Endothelial cell (in vitro differentiated cells): Measurements from ENCODE around the gene ZNRF3. TPM values are rescaled to one million over a fixed set of nuclear protein-coding genes. Genes with fewer than 3 reads are reported as not detected.
"Not testable (repeated sequence)": the region's sequence is repeated elsewhere in the genome, so short reads cannot be mapped to it uniquely, and the experiment has no call there.

Experiments used
- DNase-seq: peaks from one replicate; pipeline ENCODE4 v3.0.0; 2021; ENCODE audit warnings: low spot score
- H3K27ac Mint-ChIP-seq: one replicate; pipeline ENCODE4 v1.8.0; 2021; ENCODE audit warnings: mixed read lengths, inconsistent platforms; ENCODE audit not compliant: unreplicated experiment
- H3K27me3 Mint-ChIP-seq: one replicate; pipeline ENCODE4 v1.8.0; 2021; ENCODE audit warnings: mild to moderate bottlenecking, moderate library complexity, mixed read lengths, inconsistent platforms; ENCODE audit not compliant: unreplicated experiment
- H3K36me3 Mint-ChIP-seq: one replicate; pipeline ENCODE4 v1.8.0; 2021; ENCODE audit warnings: mild to moderate bottlenecking, low read depth, mixed read lengths, inconsistent platforms; ENCODE audit not compliant: unreplicated experiment
- H3K4me1 Mint-ChIP-seq: one replicate; pipeline ENCODE4 v1.8.0; 2021; ENCODE audit warnings: mild to moderate bottlenecking, mixed read lengths, inconsistent platforms; ENCODE audit not compliant: unreplicated experiment
- H3K4me3 Mint-ChIP-seq: one replicate; pipeline ENCODE4 v1.8.0; 2021; ENCODE audit warnings: mild to moderate bottlenecking, mixed read lengths, inconsistent platforms; ENCODE audit not compliant: unreplicated experiment
- H3K9me3 Mint-ChIP-seq: one replicate; pipeline ENCODE4 v1.8.0; 2021; ENCODE audit warnings: mixed read lengths, inconsistent platforms; ENCODE audit not compliant: unreplicated experiment
- CTCF ChIP-seq: fragments of 200-600 bp; sonication (generic); IDR thresholded peaks from one replicate; pipeline ENCODE4 v1.5.0; 2021; ENCODE audit warnings: antibody characterized with exemption; ENCODE audit not compliant: unreplicated experiment
- total RNA-seq: library from RNA; stranded (reverse); fragmentation: NEBNext Ultra II Directional; extraction: Animal tissue kit (Norgen Biotek cat#: 25700); gene quantifications from one replicate; pipeline ENCODE4 v1.2.1, GENCODE V29; 2021; ENCODE audit not compliant: unreplicated experiment

The ZNRF3 gene
- total RNA-seq, 1 donor from 2014 or later, result 3.3 TPM

GRCh38 chr22:29003552-29003951 is 120.2 kb downstream of the ZNRF3 start:
- no peaks in the 10 kb centered on the region for H3K27me3 Mint-ChIP-seq
- H3K4me3 Mint-ChIP-seq, result no peak overlapping the region
- peaks cover 17% of the 10 kb centered on the region for H3K4me1 Mint-ChIP-seq
- no peak overlapping the region for H3K27ac Mint-ChIP-seq
- H3K9me3 Mint-ChIP-seq, result no peaks in the 10 kb centered on the region
- no peaks in the 10 kb centered on the region for H3K36me3 Mint-ChIP-seq
- no peak for TF ChIP-seq CTCF
- no peak for DNase-seq

DNA sequence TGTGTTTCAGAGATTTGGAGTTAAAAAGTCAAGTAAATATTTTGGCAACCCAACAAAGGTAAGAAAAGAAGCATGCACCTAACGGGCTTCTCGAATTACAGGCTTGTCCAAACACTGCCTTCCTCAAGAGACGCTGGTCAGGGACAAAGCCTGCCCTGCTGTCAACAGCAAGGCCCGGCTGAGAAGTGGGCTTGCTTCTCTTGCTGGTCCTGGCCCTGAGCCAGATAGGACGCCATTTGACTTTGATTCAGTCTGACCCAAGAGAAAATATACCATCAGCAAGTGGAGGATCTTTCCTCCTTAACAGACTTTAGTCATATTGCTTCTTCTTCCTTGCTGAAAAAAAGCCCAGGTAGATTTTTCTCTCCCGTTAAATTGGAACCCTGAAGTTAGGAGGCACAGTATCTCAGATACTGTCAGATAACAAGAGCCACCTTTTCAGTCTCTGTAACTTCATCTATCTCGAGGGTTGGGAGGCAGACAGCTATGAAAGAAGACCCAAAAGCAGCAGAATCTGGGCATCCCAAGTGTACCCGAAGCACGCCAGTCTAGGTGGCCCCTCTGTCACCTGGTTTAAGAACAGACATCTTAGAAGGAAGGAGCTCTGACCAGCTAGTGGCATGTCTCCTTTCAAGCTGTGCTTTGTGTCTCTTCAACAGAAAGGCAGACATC is 120.7 kb downstream of the ZNRF3 start:
- Mint-ChIP-seq H3K4me1 (peaks cover 18% of the 10 kb centered on the region), H3K9me3 (no peaks in the 10 kb centered on the region), H3K27me3 (no peaks in the 10 kb centered on the region), H3K36me3 (no peaks in the 10 kb centered on the region), H3K27ac (no peak overlapping the region), H3K4me3 (no peak overlapping the region)
- DNase-seq, result peak; percentile 20
- no peak for TF ChIP-seq CTCF

GRCh38 chr22:29004647-29005371 is 121.4 kb downstream of the ZNRF3 start:
- H3K4me1 Mint-ChIP-seq, result peaks cover 22% of the 10 kb centered on the region
- no peaks in the 10 kb centered on the region for H3K36me3 Mint-ChIP-seq
- H3K4me3 Mint-ChIP-seq, result peak overlapping the region; percentile 85
- H3K9me3 Mint-ChIP-seq, result no peaks in the 10 kb centered on the region
- peak; percentile 47 for DNase-seq
- no peak for TF ChIP-seq CTCF
- H3K27ac Mint-ChIP-seq, result peak overlapping the region; percentile 96
- no peaks in the 10 kb centered on the region for H3K27me3 Mint-ChIP-seq

- peaks cover 22% of the 10 kb centered on the region for H3K4me1 Mint-ChIP-seq
- H3K4me3 Mint-ChIP-seq, H3K27ac Mint-ChIP-seq, DNase-seq, H3K9me3 Mint-ChIP-seq, H3K36me3 Mint-ChIP-seq, H3K27me3 Mint-ChIP-seq: not testable (repeated sequence)
Observed at GRCh38 chr22:29005754-29006153, 122.4 kb downstream of the ZNRF3 start.

DNA sequence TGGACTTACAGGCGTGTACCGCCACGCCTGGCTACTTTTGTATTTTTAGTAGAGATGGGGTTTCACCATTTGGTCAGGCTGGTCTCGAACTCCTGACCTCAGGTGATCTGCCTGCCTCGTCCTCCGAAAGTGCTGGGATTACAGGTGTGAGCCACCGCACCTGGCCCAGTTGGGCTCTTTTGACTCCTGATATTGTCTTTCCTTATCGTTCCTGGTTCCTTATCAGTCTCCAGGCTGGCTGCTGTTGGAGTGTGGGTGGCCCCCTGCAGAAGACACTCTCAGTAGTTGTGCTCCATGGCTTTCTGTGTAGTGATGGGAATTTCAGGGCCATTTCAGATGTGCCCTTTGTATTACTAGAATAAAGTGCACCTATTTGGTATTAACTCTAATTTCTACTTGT is 123.0 kb downstream of the ZNRF3 start:
- DNase-seq, result no peak
- Mint-ChIP-seq H3K9me3 (no peaks in the 10 kb centered on the region), H3K36me3 (no peaks in the 10 kb centered on the region), H3K27ac (no peak overlapping the region), H3K27me3 (peaks cover 2% of the 10 kb centered on the region), H3K4me3 (no peak overlapping the region), H3K4me1 (peaks cover 22% of the 10 kb centered on the region)
- no peak for TF ChIP-seq CTCF
